Keratinocyte (primary cell): ENCODE results near the gene HNRNPLL. TPM values are rescaled to one million over a fixed set of nuclear protein-coding genes. Genes with fewer than 3 reads are reported as not detected.

Experiments
- DNase-seq: peaks from one replicate; pipeline ENCODE4 v3.0.0-alpha.2; 2011; ENCODE audit warnings: low read depth, missing footprints, low spot score
- FAIRE-seq: peaks from 2 replicates; lab custom pipeline; 2011; peaks lifted over from hg19 to GRCh38; lab: Jason Lieb, UNC
- H2AFZ ChIP-seq: 2 replicates; pipeline ENCODE4 v1.6.0; 2012; ENCODE audit warnings: low read length, control low read depth, inconsistent platforms; ENCODE audit not compliant: control insufficient read depth
- H3K27ac ChIP-seq: 2 replicates; pipeline ENCODE4 v1.5.1; 2011; ENCODE audit warnings: low read length; ENCODE audit not compliant: control insufficient read depth, insufficient read depth
- H3K27me3 ChIP-seq: 3 replicates; pipeline ENCODE4 v1.6.0; 2011; ENCODE audit warnings: low read length; ENCODE audit not compliant: control insufficient read depth, insufficient read depth; ENCODE audit errors: extremely low read depth
- H3K36me3 ChIP-seq, 2 experiments: 2 replicates in 1 of 2; 3 replicates in 1 of 2; pipeline ENCODE4 v1.5.1; 2011; ENCODE audit warnings: low read length in 2 of 2, mild to moderate bottlenecking in 1 of 2; ENCODE audit not compliant: control insufficient read depth in 2 of 2, insufficient read depth in 2 of 2; ENCODE audit errors: extremely low read depth in 1 of 2
- H3K4me1 ChIP-seq: 3 replicates; pipeline ENCODE4 v1.5.1; 2011; ENCODE audit warnings: low read length; ENCODE audit not compliant: control insufficient read depth, insufficient read depth; ENCODE audit errors: extremely low read depth
- H3K4me2 ChIP-seq: 3 replicates; pipeline ENCODE4 v1.6.0; 2011; ENCODE audit warnings: low read depth, low read length; ENCODE audit not compliant: control insufficient read depth, insufficient read depth; ENCODE audit errors: extremely low read depth
- H3K4me3 ChIP-seq, 3 experiments: fragments of 200-600 bp in 1 of 3; sonication (generic) in 1 of 3; 2 replicates in 2 of 3; 3 replicates in 1 of 3; pipeline ENCODE4 v1.5.1; 2011 to 2016; ENCODE audit warnings: low read length in 3 of 3, mild to moderate bottlenecking in 3 of 3, control low read depth in 2 of 3, inconsistent platforms in 1 of 3, low read depth in 1 of 3, mixed read lengths in 1 of 3, mixed run types in 1 of 3, moderate library complexity in 1 of 3; ENCODE audit not compliant: control insufficient read depth in 2 of 3, insufficient read depth in 2 of 3; ENCODE audit errors: extremely low read depth in 1 of 3
- H3K79me2 ChIP-seq: 2 replicates; pipeline ENCODE4 v1.6.0; 2012; ENCODE audit warnings: low read length; ENCODE audit not compliant: control insufficient read depth, insufficient read depth
- H3K9ac ChIP-seq: 3 replicates; pipeline ENCODE4 v1.6.0; 2011; ENCODE audit warnings: low read length; ENCODE audit not compliant: control insufficient read depth, insufficient read depth; ENCODE audit errors: extremely low read depth
- H3K9me1 ChIP-seq: 3 replicates; pipeline ENCODE4 v1.6.0; 2011; ENCODE audit warnings: low read length; ENCODE audit not compliant: control insufficient read depth, insufficient read depth; ENCODE audit errors: extremely low read depth
- H3K9me3 ChIP-seq: 2 replicates; pipeline ENCODE4 v1.5.1; 2012; ENCODE audit warnings: low read depth, low read length; ENCODE audit not compliant: control insufficient read depth
- H4K20me1 ChIP-seq: 3 replicates; pipeline ENCODE4 v1.6.0; 2011; ENCODE audit warnings: low read length; ENCODE audit not compliant: control insufficient read depth, insufficient read depth; ENCODE audit errors: extremely low read depth
- EZH2 ChIP-seq: IDR thresholded peaks from one replicate; pipeline ENCODE4 v1.6.1; 2012; ENCODE audit warnings: inconsistent platforms, mild to moderate bottlenecking, low read length, moderate library complexity
- dilution Hi-C: fragments of 300-500 bp; cut with MboI; formaldehyde crosslinking; loops from one replicate; pipeline ENCODE4 v1.7.0; 2020; ENCODE audit warnings: low sequenced_read_pairs; ENCODE audit not compliant: extremely low pct_ligation_motif_present
- polyA plus RNA-seq, 5 experiments: library from polyadenylated mRNA; depleted of rRNA in 3 of 5; stranded (reverse) in 3 of 5; stranded (forward) in 1 of 5; unstranded in 1 of 5; fragments of >200 nt; gene quantifications; 1 replicate in 1 of 5; 2 replicates in 3 of 5; 3 replicates in 1 of 5; pipeline versions ENCODE4 v1.2.1 to v1.2.3, GENCODE V29; 2011 to 2012; ENCODE audit warnings: missing spikeins in 2 of 5, low read depth in 1 of 5, low replicate concordance in 1 of 5
- TF ChIP-seq, protein P1 (sequence below), 3 experiments: IDR thresholded peaks in 1 of 3; conservative IDR thresholded peaks in 1 of 3; optimal IDR thresholded peaks in 1 of 3; 2 replicates in 2 of 3; 3 replicates in 1 of 3; pipeline versions ENCODE3 to v1.5.1; 2011; ENCODE audit warnings: low read length in 3 of 3, mild to moderate bottlenecking in 3 of 3, moderate library complexity in 2 of 3, control low read depth in 1 of 3, inconsistent platforms in 1 of 3; ENCODE audit not compliant: insufficient read depth in 2 of 3; ENCODE audit errors: extremely low read depth in 1 of 3

HNRNPLL gene
- polyA plus RNA-seq, 1 donor (not counting 4 experiments of a cell fraction or from before 2014, with no cell fraction given) = 53.8 TPM

DNA sequence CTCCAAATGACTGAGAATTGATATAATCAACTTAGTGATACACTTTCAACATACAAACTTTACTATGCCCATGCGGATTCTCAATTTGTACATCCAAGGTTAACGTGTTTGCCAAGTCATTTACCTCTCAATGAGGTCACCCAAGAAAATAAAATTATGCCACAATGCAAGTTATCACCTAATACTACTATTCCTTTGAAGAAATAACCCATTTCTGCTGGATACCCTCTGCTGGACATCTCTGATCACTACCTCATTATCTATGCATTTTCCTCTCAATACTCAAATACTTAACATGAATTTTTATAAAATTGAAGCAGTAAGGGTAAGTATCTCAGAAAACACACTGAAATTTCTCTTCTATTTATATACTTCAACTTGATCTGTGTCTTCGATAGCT is 12.7 kb downstream of the HNRNPLL start:
- no peak for FAIRE-seq
- no peak overlapping the region for H3K9ac ChIP-seq
- H3K27ac ChIP-seq = no peak overlapping the region
- H2AFZ ChIP-seq = no peak overlapping the region
- no peak for DNase-seq
- dilution Hi-C loops = no loop called here
- H3K4me3 ChIP-seq = no peak overlapping the region
- H3K4me2 ChIP-seq = no peak overlapping the region
- H3K9me3 ChIP-seq = no peaks in the 10 kb centered on the region
- no peaks in the 10 kb centered on the region for H3K9me1 ChIP-seq
- H3K79me2 ChIP-seq = peaks cover 55% of the 10 kb centered on the region
- TF ChIP-seq, protein P1, sequence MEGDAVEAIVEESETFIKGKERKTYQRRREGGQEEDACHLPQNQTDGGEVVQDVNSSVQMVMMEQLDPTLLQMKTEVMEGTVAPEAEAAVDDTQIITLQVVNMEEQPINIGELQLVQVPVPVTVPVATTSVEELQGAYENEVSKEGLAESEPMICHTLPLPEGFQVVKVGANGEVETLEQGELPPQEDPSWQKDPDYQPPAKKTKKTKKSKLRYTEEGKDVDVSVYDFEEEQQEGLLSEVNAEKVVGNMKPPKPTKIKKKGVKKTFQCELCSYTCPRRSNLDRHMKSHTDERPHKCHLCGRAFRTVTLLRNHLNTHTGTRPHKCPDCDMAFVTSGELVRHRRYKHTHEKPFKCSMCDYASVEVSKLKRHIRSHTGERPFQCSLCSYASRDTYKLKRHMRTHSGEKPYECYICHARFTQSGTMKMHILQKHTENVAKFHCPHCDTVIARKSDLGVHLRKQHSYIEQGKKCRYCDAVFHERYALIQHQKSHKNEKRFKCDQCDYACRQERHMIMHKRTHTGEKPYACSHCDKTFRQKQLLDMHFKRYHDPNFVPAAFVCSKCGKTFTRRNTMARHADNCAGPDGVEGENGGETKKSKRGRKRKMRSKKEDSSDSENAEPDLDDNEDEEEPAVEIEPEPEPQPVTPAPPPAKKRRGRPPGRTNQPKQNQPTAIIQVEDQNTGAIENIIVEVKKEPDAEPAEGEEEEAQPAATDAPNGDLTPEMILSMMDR (optimal IDR thresholded peaks at IDR 0.05 in 1 of 3, IDR thresholded peaks at IDR 0.05 in 1 of 3, conservative IDR thresholded peaks at IDR 0.05 in 1 of 3; ENCODE audit: extremely low read depth in 1 of 3, insufficient read depth in 2 of 3, low read length in 3 of 3) = peak in 1 of 3 experiments; percentile 17
- no peak for TF ChIP-seq EZH2
- H3K36me3 ChIP-seq = peaks cover 0 to 3% of the 10 kb centered on the region in 2 experiments
- peaks cover 3% of the 10 kb centered on the region for H4K20me1 ChIP-seq
- H3K27me3 ChIP-seq = no peaks in the 10 kb centered on the region
- peaks cover 4% of the 10 kb centered on the region for H3K4me1 ChIP-seq

DNA sequence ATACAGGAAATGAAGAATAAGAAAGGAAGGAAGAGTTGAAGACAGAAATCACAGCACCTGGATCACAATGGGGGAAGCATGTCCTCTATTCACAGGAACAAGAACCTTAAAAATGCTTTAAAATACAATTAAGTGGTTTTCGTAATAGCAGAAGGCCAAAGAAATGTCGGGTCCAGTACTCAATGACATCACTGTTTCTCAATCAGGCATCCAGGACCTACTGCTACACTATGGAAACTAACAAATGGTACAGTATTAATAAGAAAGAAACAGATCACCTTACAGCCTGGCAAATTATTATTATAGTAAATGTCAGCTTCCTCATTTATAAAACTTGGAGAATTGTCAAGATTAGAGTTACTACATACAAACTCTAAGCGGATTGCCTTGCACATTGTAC is 15.8 kb downstream of the HNRNPLL start:
- Histone ChIP-seq H3K27ac (no peak overlapping the region), H4K20me1 (no peaks in the 10 kb centered on the region), H3K36me3 (peaks cover 0 to 3% of the 10 kb centered on the region in 2 experiments), H3K9ac (no peak overlapping the region), H3K9me3 (no peaks in the 10 kb centered on the region), H3K4me3 (no peak overlapping the region), H3K9me1 (no peaks in the 10 kb centered on the region), H3K79me2 (peaks cover 30% of the 10 kb centered on the region), H3K4me1 (no peaks in the 10 kb centered on the region), H3K4me2 (no peak overlapping the region), H3K27me3 (no peaks in the 10 kb centered on the region), H2AFZ (no peak overlapping the region)
- no peak for TF ChIP-seq EZH2
- TF ChIP-seq, protein P1 (optimal IDR thresholded peaks at IDR 0.05 in 1 of 3, IDR thresholded peaks at IDR 0.05 in 1 of 3, conservative IDR thresholded peaks at IDR 0.05 in 1 of 3; ENCODE audit: extremely low read depth in 1 of 3, insufficient read depth in 2 of 3, low read length in 3 of 3) = no peak
- dilution Hi-C loops = no loop called here
- DNase-seq = no peak
- FAIRE-seq = no peak
